GM12891 (cell line): ENCODE measurements around the gene SPATC1L.

Source experiments
- DNase-seq: peaks from one replicate; pipeline ENCODE4 v3.0.0; 2011; ENCODE audit warnings: low spot score; ENCODE audit not compliant: insufficient read length
- FAIRE-seq: peaks from 2 replicates; lab custom pipeline; 2011; peaks lifted over from hg19 to GRCh38; lab: Jason Lieb, UNC
- PAX5 ChIP-seq: IDR thresholded peaks from 2 replicates; pipeline ENCODE4 v1.6.1; 2011; ENCODE audit warnings: low read length, moderate library complexity, mild to moderate bottlenecking; ENCODE audit not compliant: insufficient read depth, severe bottlenecking
- POLR2A ChIP-seq: IDR thresholded peaks from 2 replicates; pipeline ENCODE4 v1.6.1; 2011; ENCODE audit warnings: low read depth, low read length, control low read depth
- POLR2AphosphoS5 ChIP-seq: IDR thresholded peaks from 2 replicates; pipeline ENCODE4 v1.6.1; 2011; ENCODE audit warnings: low read depth, low read length, control low read depth
- POU2F2 ChIP-seq: IDR thresholded peaks from 2 replicates; pipeline ENCODE4 v1.6.1; 2011; ENCODE audit warnings: low read depth, mild to moderate bottlenecking, control low read depth, low read length, moderate library complexity
- SPI1 ChIP-seq: IDR thresholded peaks from 2 replicates; pipeline ENCODE4 v1.6.1; 2011; ENCODE audit warnings: low read depth, low read length, control low read depth
- TAF1 ChIP-seq: IDR thresholded peaks from 2 replicates; pipeline ENCODE4 v1.6.1; 2011; ENCODE audit warnings: low read depth, low read length, control low read depth

SPATC1L gene

GRCh38 chr21:46119144-46119636, 65.1 kb downstream of the SPATC1L start:
- TF ChIP-seq SPI1 (no peak), TAF1 (no peak), POU2F2 (no peak), POLR2AphosphoS5 (no peak), PAX5 (no peak), POLR2A (no peak)
- no peak for FAIRE-seq
- peak; percentile 7 for DNase-seq

DNA sequence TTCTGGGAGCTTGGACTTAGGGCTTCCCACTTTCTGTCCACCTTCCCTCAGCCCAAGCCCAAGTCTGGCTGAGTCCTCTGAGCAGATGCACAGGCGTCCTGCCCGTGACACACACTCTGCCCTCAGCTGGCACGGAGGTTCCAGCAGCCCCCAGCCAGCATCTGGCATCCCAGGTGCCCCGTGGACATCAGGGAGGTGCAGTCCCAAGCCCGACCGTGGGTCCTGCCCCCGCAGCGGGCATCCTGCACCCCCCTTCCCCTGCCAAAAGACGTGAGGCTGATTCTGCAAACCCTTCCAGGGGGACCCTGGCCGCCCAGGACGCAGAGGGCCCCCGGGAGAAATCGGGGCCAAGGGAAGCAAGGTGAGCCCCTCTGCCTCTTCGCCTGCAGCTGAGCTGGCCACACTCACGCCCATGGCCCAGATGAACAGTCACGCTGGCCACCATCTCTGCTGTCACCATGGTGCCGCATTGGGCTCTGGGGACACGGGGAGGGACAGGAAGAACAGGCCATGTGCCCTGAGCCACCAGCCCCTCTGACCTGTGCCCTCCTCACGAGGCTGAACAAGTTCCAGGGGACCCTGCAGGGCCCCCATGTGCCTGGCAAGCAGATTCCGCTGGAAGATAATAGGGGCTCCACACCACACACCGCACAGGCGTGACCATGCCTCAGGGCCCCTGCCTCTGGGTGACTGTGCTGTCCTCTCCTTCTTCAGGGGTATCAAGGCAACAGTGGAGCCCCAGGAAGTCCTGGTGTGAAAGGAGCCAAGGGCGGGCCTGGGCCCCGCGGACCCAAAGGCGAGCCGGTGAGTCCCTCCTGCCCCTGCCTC, 65.7 kb downstream of the SPATC1L start:
- TF ChIP-seq POU2F2 (no peak), SPI1 (no peak), POLR2AphosphoS5 (no peak), TAF1 (no peak), POLR2A (no peak), PAX5 (no peak)
- DNase-seq (peak; percentile 18), FAIRE-seq (no peak)

- DNase-seq = peak; percentile 24
- no peak for FAIRE-seq
- TF ChIP-seq SPI1 = no peak
- TF ChIP-seq POU2F2 = no peak
- no peak for TF ChIP-seq POLR2AphosphoS5
- TF ChIP-seq POLR2A = no peak
- no peak for TF ChIP-seq TAF1
- TF ChIP-seq PAX5 = no peak
Measured at GRCh38 chr21:46117586-46118315, 66.5 kb downstream of the SPATC1L start.

DNA sequence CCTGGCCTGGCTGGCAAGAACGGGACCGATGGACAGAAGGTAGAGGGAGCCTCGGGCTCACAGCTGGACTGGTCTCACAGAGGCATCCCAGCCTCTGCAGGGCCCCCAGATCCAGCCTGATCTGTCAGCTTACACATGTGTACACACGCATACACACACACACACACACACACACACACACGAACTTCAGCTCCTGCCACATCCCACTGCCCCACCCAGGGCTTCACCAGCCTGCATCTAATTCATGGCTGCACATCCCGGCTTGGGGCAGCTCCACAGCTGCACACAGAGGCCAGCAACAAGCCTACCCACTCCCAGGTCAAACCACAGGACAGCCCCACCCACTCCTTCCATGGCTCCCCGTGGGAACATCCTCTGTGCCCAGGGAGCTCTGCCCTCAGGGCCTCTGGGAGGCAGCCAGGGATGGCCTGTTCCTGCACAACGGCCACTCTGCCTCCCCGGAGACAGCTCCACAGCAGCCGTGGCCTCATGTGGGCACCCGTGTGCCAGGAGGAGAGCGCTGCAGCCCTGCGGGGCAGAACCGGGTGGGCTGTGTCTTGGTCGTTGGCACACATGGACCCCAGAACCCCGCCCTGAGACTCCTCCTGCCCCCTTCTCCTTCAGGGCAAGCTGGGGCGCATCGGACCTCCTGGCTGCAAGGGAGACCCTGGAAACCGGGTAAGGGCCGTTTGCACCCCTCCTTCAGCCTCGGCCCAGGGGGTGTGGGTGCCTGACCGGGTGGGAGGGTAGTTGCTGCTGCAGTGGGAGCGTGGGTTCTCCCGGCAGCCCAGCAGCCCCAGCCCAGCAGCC, 67.3 kb downstream of the SPATC1L start:
- TF ChIP-seq POLR2A (no peak), PAX5 (no peak), POLR2AphosphoS5 (no peak), POU2F2 (no peak), SPI1 (no peak), TAF1 (no peak)
- DNase-seq (peak; percentile 15), FAIRE-seq (no peak)

GRCh38 chr21:46116189-46116775, 68.0 kb downstream of the SPATC1L start:
- DNase-seq = peak; percentile 9
- TF ChIP-seq POLR2AphosphoS5 = no peak
- no peak for TF ChIP-seq POLR2A
- no peak for TF ChIP-seq POU2F2
- no peak for TF ChIP-seq PAX5
- TF ChIP-seq TAF1 = no peak
- TF ChIP-seq SPI1 = no peak
- FAIRE-seq = no peak

DNA sequence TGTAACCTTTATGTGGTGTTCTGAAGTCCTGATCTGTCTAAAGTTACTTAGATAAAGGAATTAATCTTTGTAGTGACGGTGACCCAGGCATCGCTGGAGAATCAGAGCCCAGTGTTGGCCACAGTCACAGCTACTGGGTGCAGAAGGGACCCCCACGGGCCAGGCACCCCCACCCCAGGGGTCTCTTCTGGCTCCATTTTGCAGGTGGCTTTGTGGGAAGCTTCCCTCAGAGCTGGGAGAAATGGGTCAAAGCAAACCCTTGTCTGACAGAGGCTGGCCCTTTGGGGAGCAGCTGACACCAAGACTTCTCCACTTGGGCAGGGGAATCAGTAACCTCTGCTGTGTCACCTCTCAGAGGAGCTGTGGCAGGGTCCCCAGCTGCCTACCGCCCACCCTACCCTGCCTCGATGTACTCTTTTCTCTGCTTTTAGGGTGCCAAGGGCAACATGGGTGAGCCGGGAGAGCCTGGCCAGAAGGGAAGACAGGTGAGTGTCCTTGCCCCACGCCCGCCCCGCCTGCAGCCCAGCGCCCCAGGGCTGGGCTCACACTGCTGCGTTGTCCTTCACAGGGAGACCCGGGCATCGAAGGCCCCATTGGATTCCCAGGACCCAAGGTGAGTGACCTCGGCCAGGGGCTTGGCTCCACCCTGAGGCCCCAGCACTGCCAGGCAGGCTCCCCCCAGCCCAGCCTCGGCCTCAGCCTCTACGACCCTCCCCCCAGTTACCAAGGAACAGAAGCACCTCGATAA, 68.6 kb downstream of the SPATC1L start:
- FAIRE-seq = no peak
- no peak for DNase-seq
- no peak for TF ChIP-seq POLR2A
- TF ChIP-seq POLR2AphosphoS5 = no peak
- TF ChIP-seq SPI1 = no peak
- TF ChIP-seq POU2F2 = no peak

DNA sequence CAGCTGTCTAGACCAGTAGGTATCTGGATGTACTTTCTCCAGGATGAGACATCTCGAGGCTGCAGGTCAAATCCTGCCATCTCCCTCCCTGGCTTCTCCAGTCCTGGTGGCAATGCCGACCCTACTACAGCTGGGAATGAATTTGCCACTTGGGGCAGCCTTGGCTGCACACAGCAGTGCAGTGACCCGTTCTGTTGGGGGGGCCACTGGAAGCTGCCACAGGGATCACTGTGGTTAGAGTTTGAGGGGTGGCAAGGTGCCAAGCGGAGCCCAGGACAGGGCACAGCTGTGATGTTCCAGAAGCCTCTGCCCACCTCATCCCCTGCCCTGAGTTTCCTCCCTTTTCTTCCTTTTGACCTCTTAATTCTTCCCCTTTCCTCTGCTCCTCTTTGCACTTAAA, 69.3 kb downstream of the SPATC1L start:
- FAIRE-seq (no peak), DNase-seq (no peak)
- no peak for TF ChIP-seq POLR2AphosphoS5
- no peak for TF ChIP-seq SPI1
- no peak for TF ChIP-seq PAX5
- TF ChIP-seq POU2F2 = no peak
- TF ChIP-seq TAF1 = no peak
- no peak for TF ChIP-seq POLR2A

DNA sequence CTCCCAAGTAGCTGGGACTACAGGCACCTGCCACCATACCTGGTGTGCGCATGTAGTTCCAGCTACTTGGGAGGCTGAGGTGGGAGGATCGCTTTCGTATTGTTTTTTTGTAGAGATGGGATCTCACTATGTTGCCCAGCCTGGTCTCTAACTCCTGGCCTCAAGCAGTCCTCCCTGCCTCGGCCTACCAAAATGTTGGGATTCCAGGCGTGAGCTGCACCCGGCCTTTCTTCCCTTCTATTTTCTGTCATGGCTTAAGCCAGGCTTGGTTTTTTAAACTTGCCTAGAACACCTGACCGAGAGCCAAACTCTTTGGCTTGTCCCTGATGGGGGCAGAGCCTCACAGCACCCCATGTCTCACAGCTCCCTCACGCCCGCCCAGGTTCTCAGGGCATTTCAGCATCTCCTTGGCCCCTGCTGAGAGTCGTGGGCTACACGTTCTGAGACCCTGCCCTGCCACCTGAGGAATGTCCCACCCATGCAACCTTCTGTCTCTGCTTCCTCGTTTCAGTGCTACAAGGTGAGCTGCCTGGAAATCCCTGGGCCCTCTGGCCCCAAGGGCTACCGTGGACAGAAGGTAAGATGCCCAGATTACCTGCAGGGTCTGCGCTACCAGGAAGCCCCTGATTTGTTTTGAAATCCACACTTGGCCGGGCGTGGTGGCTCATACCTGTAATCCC, 70.6 kb downstream of the SPATC1L start:
- no peak for FAIRE-seq
- TF ChIP-seq POLR2A = no peak
- TF ChIP-seq SPI1 = no peak
- no peak for TF ChIP-seq POLR2AphosphoS5
- no peak for TF ChIP-seq POU2F2
- TF ChIP-seq PAX5 = no peak
- TF ChIP-seq TAF1 = no peak
- peak; percentile 16 for DNase-seq
